ENCODE measurements around the gene NUPR1.
"Not testable (repeated sequence)": the region's sequence is repeated elsewhere in the genome, so short reads cannot be mapped to it uniquely, and the experiment has no call there.

Gene NUPR1

GRCh38 chr16:28556914-28557320 lies 18.1 kb upstream of the NUPR1 start:
- DNase-seq (ENCODE audit: low read depth) = no peak
- H3K4me3 ChIP-seq (ENCODE audit: low read depth, low read length) = no peak overlapping the region

GRCh38 chr16:28555561-28555960 lies 16.8 kb upstream of the NUPR1 start:
- no peak overlapping the region for H3K4me3 ChIP-seq (ENCODE audit: low read depth, low read length)
- no peak for DNase-seq (ENCODE audit: low read depth)

- no peak for DNase-seq (ENCODE audit: low read depth)
- peak overlapping the region; percentile 65 for H3K4me3 ChIP-seq (ENCODE audit: low read depth, low read length)
Measured at GRCh38 chr16:28554634-28555423, 16.1 kb upstream of the NUPR1 start.

- DNase-seq (ENCODE audit: low read depth) = peak; percentile 73
- H3K4me3 ChIP-seq (ENCODE audit: low read depth, low read length) = peak within 1 kb of the TSS; percentile 65
Measured at GRCh38 chr16:28553776-28554633, 15.2 kb upstream of the NUPR1 start, which contains the start of gene SGF29. Gene SGF29, plus strand, starts transcription at chr16:28553920. Its CDS starts 27,150 bp downstream, at chr16:28581070.

GRCh38 chr16:28549301-28549899 lies 10.6 kb upstream of the NUPR1 start:
- H3K4me3 ChIP-seq (ENCODE audit: low read depth, low read length) = no peak overlapping the region
- no peak for DNase-seq (ENCODE audit: low read depth)

- DNase-seq (ENCODE audit: low read depth) = no peak
- H3K4me3 ChIP-seq (ENCODE audit: low read depth, low read length) = no peak overlapping the region
Measured at GRCh38 chr16:28548306-28548802, 9.6 kb upstream of the NUPR1 start.

- no peak overlapping the region for H3K4me3 ChIP-seq (ENCODE audit: low read depth, low read length)
- DNase-seq (ENCODE audit: low read depth) = no peak
Measured at GRCh38 chr16:28546626-28547025, 7.9 kb upstream of the NUPR1 start.

- not testable (repeated sequence) for DNase-seq (ENCODE audit: low read depth); H3K4me3 ChIP-seq (ENCODE audit: low read depth, low read length)
Measured at GRCh38 chr16:28545964-28546363, 7.2 kb upstream of the NUPR1 start.

- DNase-seq (ENCODE audit: low read depth) = no peak
- no peak overlapping the region for H3K4me3 ChIP-seq (ENCODE audit: low read depth, low read length)
Measured at GRCh38 chr16:28544998-28545397, 6.2 kb upstream of the NUPR1 start.

- no peak overlapping the region for H3K4me3 ChIP-seq (ENCODE audit: low read depth, low read length)
- DNase-seq (ENCODE audit: low read depth) = no peak
Measured at GRCh38 chr16:28543072-28543471, 4.3 kb upstream of the NUPR1 start.

- no peak overlapping the region for H3K4me3 ChIP-seq (ENCODE audit: low read depth, low read length)
- DNase-seq (ENCODE audit: low read depth) = no peak
Measured at GRCh38 chr16:28542646-28543045, 3.9 kb upstream of the NUPR1 start.

- no peak overlapping the region for H3K4me3 ChIP-seq (ENCODE audit: low read depth, low read length)
- DNase-seq (ENCODE audit: low read depth) = no peak
Measured at GRCh38 chr16:28540346-28540745, 1.6 kb upstream of the NUPR1 start.

- DNase-seq (ENCODE audit: low read depth) = no peak
- H3K4me3 ChIP-seq (ENCODE audit: low read depth, low read length) = peak overlapping the region; percentile 50
Measured at GRCh38 chr16:28537964-28538732, 626 bp downstream of the NUPR1 start.

GRCh38 chr16:28537076-28537475 lies 1.7 kb downstream of the NUPR1 start:
- no peak for DNase-seq (ENCODE audit: low read depth)
- H3K4me3 ChIP-seq (ENCODE audit: low read depth, low read length) = peak overlapping the region; percentile 50

GRCh38 chr16:28534542-28535373 lies 4.0 kb downstream of the NUPR1 start:
- DNase-seq (ENCODE audit: low read depth) = peak; percentile 7
- H3K4me3 ChIP-seq (ENCODE audit: low read depth, low read length) = no peak overlapping the region

GRCh38 chr16:28532940-28533647 lies 5.7 kb downstream of the NUPR1 start:
- H3K4me3 ChIP-seq (ENCODE audit: low read depth, low read length) = no peak overlapping the region

GRCh38 chr16:28531777-28532744 lies 6.7 kb downstream of the NUPR1 start:
- DNase-seq (ENCODE audit: low read depth) = no peak
- H3K4me3 ChIP-seq (ENCODE audit: low read depth, low read length) = no peak overlapping the region

More at GRCh38 chr16:28532940-28533647, 5.7 kb downstream of the NUPR1 start:
- DNase-seq (ENCODE audit: low read depth) = no peak
